ENCODE measurements around the gene PPP1R18. TPM values are rescaled to one million over a fixed set of nuclear protein-coding genes. Genes with fewer than 3 reads are reported as not detected.

Gene PPP1R18
- total RNA-seq, 1 experiment from 2014 or later: 33.6 TPM

DNA sequence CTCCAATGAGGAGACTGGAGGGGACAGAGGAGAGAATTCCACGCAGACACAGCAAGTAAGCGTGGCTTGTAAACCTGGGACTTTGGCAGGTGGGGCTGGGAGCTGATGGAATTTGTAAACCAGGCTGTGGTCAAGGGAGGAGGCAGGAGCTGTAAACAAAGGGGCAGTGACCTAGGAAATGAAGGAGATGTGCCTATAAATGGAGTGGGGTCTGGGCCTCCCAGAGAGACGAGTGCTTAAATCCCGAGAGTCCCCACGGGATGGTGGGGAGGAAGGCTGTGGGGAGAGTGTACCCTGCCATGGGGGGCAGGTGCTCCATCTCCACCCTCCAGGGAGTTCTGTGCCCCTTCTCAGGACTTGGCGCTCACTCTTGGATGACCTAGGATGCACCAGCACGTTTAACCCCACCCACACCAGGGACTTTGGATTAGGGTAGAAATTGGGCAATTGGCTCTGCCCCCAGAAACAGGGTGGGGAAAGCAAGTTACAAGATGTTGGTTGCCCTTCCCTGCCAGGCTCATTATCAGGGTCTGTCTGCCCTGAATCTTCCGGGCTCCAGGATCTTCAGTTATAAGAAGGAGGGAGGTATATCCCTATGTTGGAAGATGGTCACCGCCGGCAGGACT is 9.7 kb downstream of the PPP1R18 start:
- TF ChIP-seq YY1 (IDR thresholded peaks at IDR 0.05; ENCODE audit: extremely low read depth, insufficient replicate concordance, low read depth, low read length) (no peak), SRF (IDR thresholded peaks at IDR 0.05; ENCODE audit: low read depth) (no peak), POLR2A (IDR thresholded peaks at IDR 0.05; ENCODE audit: borderline replicate concordance, extremely low read depth, insufficient read depth, insufficient read length) (no peak), JUND (IDR thresholded peaks at IDR 0.05) (no peak), ELF1 (IDR thresholded peaks at IDR 0.05; ENCODE audit: borderline replicate concordance, low read depth) (no peak)
- TF ChIP-seq, protein P1, sequence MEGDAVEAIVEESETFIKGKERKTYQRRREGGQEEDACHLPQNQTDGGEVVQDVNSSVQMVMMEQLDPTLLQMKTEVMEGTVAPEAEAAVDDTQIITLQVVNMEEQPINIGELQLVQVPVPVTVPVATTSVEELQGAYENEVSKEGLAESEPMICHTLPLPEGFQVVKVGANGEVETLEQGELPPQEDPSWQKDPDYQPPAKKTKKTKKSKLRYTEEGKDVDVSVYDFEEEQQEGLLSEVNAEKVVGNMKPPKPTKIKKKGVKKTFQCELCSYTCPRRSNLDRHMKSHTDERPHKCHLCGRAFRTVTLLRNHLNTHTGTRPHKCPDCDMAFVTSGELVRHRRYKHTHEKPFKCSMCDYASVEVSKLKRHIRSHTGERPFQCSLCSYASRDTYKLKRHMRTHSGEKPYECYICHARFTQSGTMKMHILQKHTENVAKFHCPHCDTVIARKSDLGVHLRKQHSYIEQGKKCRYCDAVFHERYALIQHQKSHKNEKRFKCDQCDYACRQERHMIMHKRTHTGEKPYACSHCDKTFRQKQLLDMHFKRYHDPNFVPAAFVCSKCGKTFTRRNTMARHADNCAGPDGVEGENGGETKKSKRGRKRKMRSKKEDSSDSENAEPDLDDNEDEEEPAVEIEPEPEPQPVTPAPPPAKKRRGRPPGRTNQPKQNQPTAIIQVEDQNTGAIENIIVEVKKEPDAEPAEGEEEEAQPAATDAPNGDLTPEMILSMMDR (IDR thresholded peaks at IDR 0.05 in 2 of 3, conservative IDR thresholded peaks at IDR 0.05 in 1 of 3; ENCODE audit: borderline replicate concordance in 1 of 3, insufficient read depth in 1 of 3, low read depth in 2 of 3, low read length in 2 of 3): no peak
- TF ChIP-seq, protein P2, sequence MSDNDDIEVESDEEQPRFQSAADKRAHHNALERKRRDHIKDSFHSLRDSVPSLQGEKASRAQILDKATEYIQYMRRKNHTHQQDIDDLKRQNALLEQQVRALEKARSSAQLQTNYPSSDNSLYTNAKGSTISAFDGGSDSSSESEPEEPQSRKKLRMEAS (IDR thresholded peaks at IDR 0.05): no peak
- TF ChIP-seq, protein P3, sequence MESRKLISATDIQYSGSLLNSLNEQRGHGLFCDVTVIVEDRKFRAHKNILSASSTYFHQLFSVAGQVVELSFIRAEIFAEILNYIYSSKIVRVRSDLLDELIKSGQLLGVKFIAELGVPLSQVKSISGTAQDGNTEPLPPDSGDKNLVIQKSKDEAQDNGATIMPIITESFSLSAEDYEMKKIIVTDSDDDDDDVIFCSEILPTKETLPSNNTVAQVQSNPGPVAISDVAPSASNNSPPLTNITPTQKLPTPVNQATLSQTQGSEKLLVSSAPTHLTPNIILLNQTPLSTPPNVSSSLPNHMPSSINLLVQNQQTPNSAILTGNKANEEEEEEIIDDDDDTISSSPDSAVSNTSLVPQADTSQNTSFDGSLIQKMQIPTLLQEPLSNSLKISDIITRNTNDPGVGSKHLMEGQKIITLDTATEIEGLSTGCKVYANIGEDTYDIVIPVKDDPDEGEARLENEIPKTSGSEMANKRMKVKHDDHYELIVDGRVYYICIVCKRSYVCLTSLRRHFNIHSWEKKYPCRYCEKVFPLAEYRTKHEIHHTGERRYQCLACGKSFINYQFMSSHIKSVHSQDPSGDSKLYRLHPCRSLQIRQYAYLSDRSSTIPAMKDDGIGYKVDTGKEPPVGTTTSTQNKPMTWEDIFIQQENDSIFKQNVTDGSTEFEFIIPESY (IDR thresholded peaks at IDR 0.05; ENCODE audit: extremely low read depth, insufficient replicate concordance, low read length): no peak
- Histone ChIP-seq H3K79me2 (ENCODE audit: insufficient read depth, low read length) (peaks cover 23% of the 10 kb centered on the region), H3K4me2 (ENCODE audit: low read length) (no peak overlapping the region), H3K27me3 (ENCODE audit: insufficient read depth, low read length) (no peaks in the 10 kb centered on the region), H3K27ac (ENCODE audit: low read depth, low read length) (no peak overlapping the region), H3K9me3 (ENCODE audit: control insufficient read depth in 1 of 2, insufficient read depth in 1 of 2, low read depth in 1 of 2, low read length in 2 of 2) (no peaks in the 10 kb centered on the region), H3K9ac (ENCODE audit: low read length) (no peak overlapping the region), H4K20me1 (ENCODE audit: insufficient read depth) (no peaks in the 10 kb centered on the region), H3K36me3 (ENCODE audit: control insufficient read depth in 1 of 2, insufficient read depth in 2 of 2, low read length in 2 of 2) (peaks cover 9 to 19% of the 10 kb centered on the region in 2 experiments; a peak in 3 of 4 replicates), H3K4me1 (ENCODE audit: control insufficient read depth in 1 of 2, insufficient read depth in 2 of 2, low read length in 2 of 2) (peaks cover under 1 to 24% of the 10 kb centered on the region in 2 experiments; a peak in 3 of 4 replicates), H2AFZ (ENCODE audit: low read depth, low read length, poor library complexity, severe bottlenecking) (no peak overlapping the region), H3K9me2 (ENCODE audit: insufficient read depth) (no peaks in the 10 kb centered on the region), H3K4me3 (replicated peaks in 1 of 2; ENCODE audit: low read depth in 1 of 2, low read length in 2 of 2) (no peak overlapping the region)
- RAD21 ChIA-PET (ENCODE audit: low non-redundant PET in 1 of 2, low total read pairs in 2 of 2, uncharacterized antibody in 2 of 2, unreplicated experiment in 2 of 2): no interaction called here
- POLR2A ChIA-PET: no interaction called here
- CTCF ChIA-PET: interaction anchor here (1.3 kb wide), 1 partner anchor 54 kb away, joined by 6 read pairs; no protein-coding TSS in a partner anchor
- DNase-seq (ENCODE audit: low read depth, low spot score): no peak
- no TSS peak for BruUV-seq (replicated peaks)
- ATAC-seq: no peak
- intact Hi-C loops (cut with micrococcal nuclease): loop anchor here (5.0 kb wide), 1 partner anchor 136 kb away; no protein-coding TSS in a partner anchor

Data from HCT116 (cell line).